ENCODE results near the gene ARSK. TPM values are rescaled to one million over a fixed set of nuclear protein-coding genes. Genes with fewer than 3 reads are reported as not detected.
"Not testable (repeated sequence)": the region's sequence is repeated elsewhere in the genome, so short reads cannot be mapped to it uniquely, and the experiment has no call there.

ARSK gene
- total and polyA plus RNA-seq, 11 donors, result 1.8 to 5.7 (median 3.5) TPM

DNA sequence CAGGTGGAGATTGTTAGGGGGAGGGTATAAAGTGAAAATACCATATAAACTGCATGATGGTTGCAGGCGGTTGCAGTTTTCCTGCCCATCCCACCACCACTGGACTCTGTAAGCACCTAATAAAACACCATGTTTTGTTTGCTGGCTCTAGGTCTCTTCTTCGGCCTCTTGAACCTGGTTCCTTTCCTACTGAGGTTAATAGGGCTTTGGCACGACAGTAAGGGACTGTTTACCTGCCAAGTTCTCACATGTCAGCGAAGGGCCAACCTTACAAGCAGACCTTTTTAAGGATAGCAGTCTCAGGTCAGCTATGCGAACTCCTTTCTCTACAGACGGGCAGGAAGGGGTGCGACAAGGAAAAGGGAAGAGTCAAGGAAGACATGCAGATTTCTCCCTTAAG is 88.3 kb downstream of the ARSK start:
- Histone ChIP-seq H3K36me3 (no peaks in the 10 kb centered on the region), H3K27ac (no peak overlapping the region), H3K4me1 (peaks cover 0 to 25% (median 9%) of the 10 kb centered on the region in 12 donors), H3K9me3 (no peaks in the 10 kb centered on the region), H3K27me3 (peaks cover 0 to 6% (median 0%) of the 10 kb centered on the region in 9 donors), H3K4me3 (no peak overlapping the region)
- ATAC-seq (no peak), DNase-seq (no peak)
- 86 to 90% (median 87%) methylated on average over 7 of the region's 7 CpGs for WGBS, 4 donors
- TF ChIP-seq POLR2A (IDR thresholded peaks at IDR 0.05) (no peak), CTCF (IDR thresholded peaks at IDR 0.05) (no peak)
- intact Hi-C loops (cut with DNase I), result loop anchor here (5.0 to 10.0 kb wide), 9 partner anchors 132 to 962 kb away; no protein-coding TSS in a partner anchor

GRCh38 chr5:95644351-95645042 is 89.6 kb downstream of the ARSK start:
- 16 to 23% (median 19%) methylated on average over 4 of the region's 4 CpGs for WGBS, 4 donors
- Histone ChIP-seq H3K9me3 (no peaks in the 10 kb centered on the region), H3K4me1 (peaks cover 0 to 25% (median 9%) of the 10 kb centered on the region in 12 donors), H3K4me3 (no peak overlapping the region), H3K36me3 (no peaks in the 10 kb centered on the region), H3K27me3 (no peaks in the 10 kb centered on the region), H3K27ac (peak overlapping the region in 4 of 12 donors; percentile 17 to 99 (median 95))
- intact Hi-C loops (cut with DNase I), result loop anchor here (1.0 to 10.0 kb wide), 15 partner anchors 88 to 960 kb away; partner anchors contain the start of gene RHOBTB3 (in 3 of the 10)
- TF ChIP-seq POLR2A (IDR thresholded peaks at IDR 0.05), result no peak
- TF ChIP-seq CTCF (IDR thresholded peaks at IDR 0.05), result peak; percentile 43 to 76 (median 70)
- ATAC-seq, result peak in 1 of 4 donors; percentile 12
- peak in 3 of 5 donors; percentile 20 to 34 (median 31) for DNase-seq

- H3K9me3 ChIP-seq, H3K36me3 ChIP-seq, H3K27me3 ChIP-seq, ATAC-seq: not testable (repeated sequence)
- peaks cover 0 to 25% (median 9%) of the 10 kb centered on the region in 12 donors for H3K4me1 ChIP-seq
- DNase-seq, result peak in 1 of 5 donors; percentile 35
- intact Hi-C loops (cut with DNase I), result loop anchor here in 8 of 10 donors (1.0 to 10.0 kb wide), 13 partner anchors 85 to 959 kb away; partner anchors contain the start of gene RHOBTB3 (in 6 of the 8)
- H3K4me3 ChIP-seq, result peak overlapping the region in 11 of 12 donors; percentile 52 to 76 (median 65)
- peak overlapping the region; percentile 89 to 99 (median 95) for H3K27ac ChIP-seq
- 86 to 92% (median 90%) methylated on average over 17 of the region's 17 CpGs for WGBS, 4 donors
Measured at GRCh38 chr5:95646226-95646568, 91.3 kb downstream of the ARSK start.

DNA sequence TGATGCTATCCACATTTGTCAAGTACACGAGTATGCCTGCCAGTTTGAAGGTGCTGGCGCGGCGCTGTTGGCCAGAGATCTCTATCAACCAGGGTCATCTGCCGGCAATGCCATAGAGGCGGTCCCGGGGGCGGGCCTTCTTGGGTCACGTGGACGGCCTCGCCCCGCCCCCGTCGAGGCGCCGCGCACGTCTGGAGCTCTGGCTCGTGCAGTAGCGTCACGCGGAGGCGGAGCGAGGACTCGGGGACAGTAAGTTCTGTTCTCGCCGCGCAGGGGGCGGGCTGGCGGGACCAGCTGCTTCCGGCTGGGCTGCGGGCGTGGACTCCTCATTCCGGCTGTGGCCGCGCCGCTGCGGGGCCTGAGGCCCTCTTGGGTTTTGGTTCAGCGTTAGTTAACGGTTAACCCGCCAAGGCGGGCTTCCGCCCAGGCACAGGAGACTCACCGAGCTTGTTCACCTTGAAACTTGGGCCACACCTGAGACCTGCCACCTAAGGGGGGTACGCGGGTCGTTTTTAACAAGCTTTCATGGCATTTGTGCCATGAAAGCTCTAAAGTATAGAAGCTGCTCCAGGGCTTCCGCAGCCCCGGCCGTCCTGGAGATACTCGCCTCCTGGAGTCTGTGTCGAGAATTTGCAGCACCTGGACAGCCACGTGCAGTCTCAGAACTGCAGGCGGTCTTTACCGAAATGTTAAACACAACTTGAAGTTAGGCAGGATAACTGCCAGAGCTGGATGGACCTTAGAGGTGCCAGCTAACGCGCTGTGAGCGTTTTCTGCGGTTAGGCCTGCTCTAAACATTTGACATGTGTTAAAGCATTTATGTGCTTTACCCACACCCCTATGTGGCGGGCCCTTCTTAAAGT is 91.9 kb downstream of the ARSK start, which contains the start of gene RFESD:
RFESD (plus strand) TSS at position 209 of the 863 bp plus-strand sequence. CDS start 5,495 bp downstream, outside the sequence.
- no peaks in the 10 kb centered on the region for H3K36me3 ChIP-seq
- peak within 1 kb of the TSS; percentile 89 to 99 (median 95) for H3K27ac ChIP-seq
- peak; percentile 99 to 100 (median 99) for ATAC-seq
- H3K27me3 ChIP-seq, result no peaks in the 10 kb centered on the region
- intact Hi-C loops (cut with DNase I), result loop anchor here in 8 of 10 donors (1.0 to 10.0 kb wide), 13 partner anchors 84 to 958 kb away; partner anchors contain the start of gene RHOBTB3 (in 6 of the 8)
- WGBS, 4 donors, result 1 to 3% (median 2%) methylated on average over 29 to 60 of the region's 60 CpGs
- TF ChIP-seq POLR2A (IDR thresholded peaks at IDR 0.05) (peak; percentile 88 to 94), CTCF (IDR thresholded peaks at IDR 0.05) (peak in 5 of 12 donors; percentile 2 to 31 (median 11))
- no peaks in the 10 kb centered on the region for H3K9me3 ChIP-seq
- peaks cover 0 to 25% (median 9%) of the 10 kb centered on the region in 12 donors for H3K4me1 ChIP-seq
- peak within 1 kb of the TSS; percentile 28 to 76 (median 64) for H3K4me3 ChIP-seq
- peak; percentile 96 to 100 (median 99) for DNase-seq

All from heart left ventricle (tissue), 16 donors.